IMR-90 (cell line): ENCODE results near the gene DHRS3. TPM values are rescaled to one million over a fixed set of nuclear protein-coding genes. Genes with fewer than 3 reads are reported as not detected.
"Not testable (repeated sequence)": the region's sequence is repeated elsewhere in the genome, so short reads cannot be mapped to it uniquely, and the experiment has no call there.

Experiments used
- ATAC-seq: fragments of 200-7000 bp; cut with Tn5 transposase; 2 replicates; pipeline ENCODE4 v1.9.1; 2020; ENCODE audit warnings: low read depth, mild to moderate bottlenecking, moderate library complexity
- BruUV-seq: library from RNA; stranded (reverse); fragments of 400-500 nt; replicated peaks from 2 replicates; lab custom pipeline; 2021; lab: Mats Ljungman, UMichigan
- CTCF ChIA-PET: fragments of 300-600 bp; formaldehyde crosslinking; extraction: SDS; loops from one replicate; lab custom pipeline; 2021; ENCODE audit warnings: antibody characterized with exemption; lab: Yijun Ruan, JAX
- POLR2A ChIA-PET: fragments of 300-600 bp; sonication (Branson Sonifier 250); formaldehyde crosslinking; loops from one replicate; lab custom pipeline; 2022; ENCODE audit warnings: antibody characterized with exemption; ENCODE audit not compliant: unreplicated experiment; lab: Charles Lee
- DNase-seq: peaks from one replicate; pipeline ENCODE4 v3.0.0; 2013
- H2AFZ ChIP-seq: replicated peaks from 2 replicates; pipeline ENCODE3; 2013; ENCODE audit warnings: low read length, mild to moderate bottlenecking; ENCODE audit not compliant: poor library complexity
- H2AK5ac ChIP-seq: 2 replicates; pipeline ENCODE4 v1.6.1; 2013; ENCODE audit warnings: low read depth, low read length, inconsistent platforms
- H2AK9ac ChIP-seq: replicated peaks from 2 replicates; pipeline ENCODE3; 2013; ENCODE audit warnings: mild to moderate bottlenecking, low read depth, low read length, moderate library complexity; ENCODE audit not compliant: poor library complexity
- H2BK120ac ChIP-seq: 2 replicates; pipeline ENCODE4 v1.6.1; 2013; ENCODE audit warnings: low read depth, low read length, inconsistent platforms
- H2BK15ac ChIP-seq: 3 replicates; pipeline ENCODE4 v1.6.1; 2013; ENCODE audit warnings: low read depth, low read length, inconsistent platforms
- H2BK20ac ChIP-seq: 2 replicates; pipeline ENCODE4 v1.6.1; 2013; ENCODE audit warnings: low read depth, mild to moderate bottlenecking, inconsistent platforms, low read length, moderate library complexity
- H2BK5ac ChIP-seq: 2 replicates; pipeline ENCODE4 v1.6.1; 2013; ENCODE audit warnings: mild to moderate bottlenecking, low read depth, low read length, inconsistent platforms; ENCODE audit not compliant: poor library complexity, severe bottlenecking
- H3K14ac ChIP-seq: replicated peaks from 2 replicates; pipeline ENCODE4 v1.6.1; 2013; ENCODE audit warnings: low read depth, low read length, inconsistent platforms
- H3K18ac ChIP-seq: 2 replicates; pipeline ENCODE4 v1.6.1; 2013; ENCODE audit warnings: low read depth, low read length, control low read depth
- H3K23ac ChIP-seq: 2 replicates; pipeline ENCODE4 v1.6.1; 2013; ENCODE audit warnings: low read depth, low read length, inconsistent platforms
- H3K27ac ChIP-seq: 2 replicates; pipeline ENCODE4 v1.5.1; 2013; ENCODE audit warnings: mild to moderate bottlenecking, control low read depth, low read length; ENCODE audit not compliant: insufficient read depth
- H3K27me3 ChIP-seq: 2 replicates; pipeline ENCODE4 v1.6.1; 2013; ENCODE audit warnings: low read length; ENCODE audit not compliant: control insufficient read depth, insufficient read depth
- H3K36me3 ChIP-seq: 2 replicates; pipeline ENCODE4 v1.6.1; 2013; ENCODE audit warnings: low read length, mixed read lengths; ENCODE audit not compliant: control insufficient read depth, insufficient read depth
- H3K4ac ChIP-seq: 2 replicates; pipeline ENCODE4 v1.6.1; 2013; ENCODE audit warnings: low read depth, low read length, inconsistent platforms
- H3K4me1 ChIP-seq: 2 replicates; pipeline ENCODE4 v1.6.1; 2013; ENCODE audit warnings: low read length, mixed read lengths; ENCODE audit not compliant: control insufficient read depth, insufficient read depth
- H3K4me2 ChIP-seq: 2 replicates; pipeline ENCODE4 v1.6.1; 2013; ENCODE audit warnings: low read depth, mild to moderate bottlenecking, control low read depth, low read length, moderate library complexity
- H3K4me3 ChIP-seq: 2 replicates; pipeline ENCODE4 v1.5.1; 2013; ENCODE audit warnings: low read depth, mild to moderate bottlenecking, control low read depth, low read length, moderate library complexity; ENCODE audit not compliant: insufficient read depth
- H3K56ac ChIP-seq: 2 replicates; pipeline ENCODE4 v1.6.1; 2013; ENCODE audit warnings: low read length, inconsistent platforms; ENCODE audit not compliant: insufficient read depth; ENCODE audit errors: extremely low read depth
- H3K79me1 ChIP-seq, 2 experiments: 2 replicates each; pipeline ENCODE4 v1.6.1; 2013; ENCODE audit warnings: low read length in 2 of 2, inconsistent platforms in 1 of 2, low read depth in 1 of 2
- H3K9ac ChIP-seq: 2 replicates; pipeline ENCODE4 v1.6.1; 2013; ENCODE audit warnings: low read depth, low read length, control low read depth
- H3K9me1 ChIP-seq: 2 replicates; pipeline ENCODE4 v1.6.1; 2013; ENCODE audit warnings: low read length, inconsistent platforms; ENCODE audit not compliant: insufficient read depth
- H3K9me3 ChIP-seq: 2 replicates; pipeline ENCODE4 v1.6.1; 2013; ENCODE audit warnings: low read length; ENCODE audit not compliant: control insufficient read depth, insufficient read depth
- H4K20me1 ChIP-seq: 2 replicates; pipeline ENCODE4 v1.6.1; 2013; ENCODE audit warnings: low read length, inconsistent platforms; ENCODE audit not compliant: insufficient read depth
- H4K5ac ChIP-seq: 2 replicates; pipeline ENCODE4 v1.6.1; 2013; ENCODE audit warnings: mild to moderate bottlenecking, low read depth, low read length, control low read depth
- H4K8ac ChIP-seq, 2 experiments: 2 replicates each; pipeline ENCODE4 v1.6.1; 2013; ENCODE audit warnings: low read depth in 2 of 2, low read length in 2 of 2, control low read depth in 1 of 2, inconsistent platforms in 1 of 2
- H4K91ac ChIP-seq: 2 replicates; pipeline ENCODE4 v1.6.1; 2013; ENCODE audit warnings: low read depth, low read length, inconsistent platforms; ENCODE audit not compliant: insufficient read depth
- WGBS, 2 experiments: methylation state at CpG; one replicate each; pipeline versions ENCODE4 v1.1.5 to v1.1.7; 2013; ENCODE audit warnings: missing lambda C conversion rate in 2 of 2; ENCODE audit not compliant: insufficient read length in 1 of 2; ENCODE audit errors: extremely low coverage in 2 of 2; 5-methylcytosine and 5-hydroxymethylcytosine counted together
- dilution Hi-C: fragments of 300-500 bp; cut with HindIII; formaldehyde crosslinking; loops from one replicate; pipeline ENCODE4 v1.14.3; 2018; ENCODE audit warnings: low sequenced_read_pairs; ENCODE audit not compliant: unreplicated experiment
- in situ Hi-C: fragments of 300-500 bp; cut with MboI; formaldehyde crosslinking; loops from 3 replicates; pipeline ENCODE4 v1.14.3; 2019; ENCODE audit warnings: low sequenced_read_pairs, inconsistent platforms, mixed read lengths
- intact Hi-C: fragments of 100-400 bp; cut with micrococcal nuclease; formaldehyde crosslinking; loops from 2 replicates; pipeline ENCODE4 v1.10.0; 2022
- polyA plus RNA-seq, 3 experiments: library from polyadenylated mRNA; depleted of rRNA; stranded (reverse); fragments of >200 nt; gene quantifications; 2 replicates each; pipeline ENCODE4 v1.2.3, GENCODE V29; 2012; ENCODE audit warnings: low replicate concordance in 1 of 3
- total RNA-seq: library from RNA; depleted of rRNA; stranded (reverse); fragments of >200 nt; gene quantifications from 2 replicates; pipeline ENCODE4 v1.2.3, GENCODE V29; 2012

DHRS3 gene
- total and polyA plus RNA-seq, 2 of the 4 experiments (the other 2 are of a cell fraction) = 11.2 to 14.5 TPM

GRCh38 chr1:12538536-12538935 lies 79.5 kb downstream of the DHRS3 start:
- H3K4me3 ChIP-seq, H2BK120ac ChIP-seq, H4K5ac ChIP-seq, H3K27me3 ChIP-seq, H3K14ac ChIP-seq, BruUV-seq, H4K8ac ChIP-seq, DNase-seq, H4K91ac ChIP-seq, H3K79me1 ChIP-seq, H3K9me1 ChIP-seq, H3K56ac ChIP-seq, H3K4ac ChIP-seq, H4K20me1 ChIP-seq, H3K9ac ChIP-seq, H2AK9ac ChIP-seq, H2AK5ac ChIP-seq, H2BK5ac ChIP-seq, dilution Hi-C loops, H3K36me3 ChIP-seq, H3K9me3 ChIP-seq, H2BK20ac ChIP-seq, H3K23ac ChIP-seq, H3K27ac ChIP-seq, intact Hi-C loops, in situ Hi-C loops, H2BK15ac ChIP-seq, H3K18ac ChIP-seq, ATAC-seq, H2AFZ ChIP-seq, H3K4me2 ChIP-seq: not testable (repeated sequence)
- peaks cover 23% of the 10 kb centered on the region for H3K4me1 ChIP-seq
- POLR2A ChIA-PET = interaction anchor here (0.5 kb wide), 1 partner anchor 185 kb away, joined by 3 read pairs; no protein-coding TSS in a partner anchor
- CTCF ChIA-PET = interaction anchor here (0.8 kb wide), 1 partner anchor 12 kb away, joined by 5 read pairs; no protein-coding TSS in a partner anchor
- 100% methylated on average over 1 of the region's 3 CpGs; no CpG with 5 or more reads in 1 of the 2 experiments for WGBS, 2 experiments
